ENCODE results near the gene ZNF668. TPM values are rescaled to one million over a fixed set of nuclear protein-coding genes. Genes with fewer than 3 reads are reported as not detected.
A peak's percentile ranks its signal among the peaks of the same experiment; 100 is the strongest.

The ZNF668 gene
- total RNA-seq (2014; rRNA removed; shearing (Covaris generic)) = 13.2 and 16.0 TPM in 2 replicates

DNA sequence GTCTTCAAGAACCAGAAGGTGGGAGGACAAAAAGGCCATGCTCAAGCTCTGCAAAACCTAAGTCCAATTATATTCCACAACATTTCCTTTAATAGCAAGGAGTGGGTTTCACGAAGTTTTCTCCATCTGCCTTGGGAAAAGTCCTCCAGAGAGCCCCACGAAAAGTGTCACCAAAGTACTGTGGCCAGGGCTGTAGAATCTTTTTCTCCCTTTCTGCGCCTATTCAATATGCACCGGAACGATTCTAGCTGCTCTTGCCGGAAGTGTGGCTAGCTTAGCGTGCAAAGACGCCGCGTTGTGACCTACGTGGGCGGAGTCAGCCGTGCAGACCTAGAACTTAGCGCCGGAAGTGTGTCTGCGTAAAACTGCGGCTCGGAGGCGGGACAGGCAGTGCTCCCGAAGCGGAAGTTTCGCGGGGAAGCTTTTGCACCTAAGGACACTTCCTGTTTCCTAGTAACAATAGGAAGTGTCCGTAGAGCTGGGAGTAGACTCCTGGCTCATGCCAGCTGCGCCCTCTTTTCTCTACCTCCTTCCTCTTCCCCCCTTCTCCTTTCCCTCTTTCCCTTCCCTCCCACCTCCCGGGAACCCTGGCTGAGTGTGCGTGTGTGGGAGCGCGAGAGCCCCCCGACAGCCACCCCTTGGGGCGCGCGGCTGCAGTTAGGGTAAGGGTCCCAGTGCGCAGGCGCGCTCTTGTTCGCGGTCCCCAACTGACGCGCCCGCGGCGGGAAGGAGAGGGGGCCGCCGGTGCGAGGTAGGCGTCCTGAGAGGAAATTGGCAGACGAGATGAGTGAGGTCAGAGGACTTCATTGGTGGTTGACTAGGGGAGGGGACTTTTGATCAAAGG is at the start of gene ZNF668, which contains the start of gene ZNF646:
ZNF668 (minus strand) TSS at position 271 of the 844 bp plus-strand sequence. CDS start 9,781 bp downstream, outside the sequence.
ZNF646 (plus strand) TSS at position 453 of the 844 bp plus-strand sequence. CDS start 1,903 bp downstream, outside the sequence.
- peak within 1 kb of the TSS; percentile 86 for H3K4me3 ChIP-seq
- H3K4me1 ChIP-seq (replicated peaks) = peaks cover 17% of the 10 kb centered on the region

DNA sequence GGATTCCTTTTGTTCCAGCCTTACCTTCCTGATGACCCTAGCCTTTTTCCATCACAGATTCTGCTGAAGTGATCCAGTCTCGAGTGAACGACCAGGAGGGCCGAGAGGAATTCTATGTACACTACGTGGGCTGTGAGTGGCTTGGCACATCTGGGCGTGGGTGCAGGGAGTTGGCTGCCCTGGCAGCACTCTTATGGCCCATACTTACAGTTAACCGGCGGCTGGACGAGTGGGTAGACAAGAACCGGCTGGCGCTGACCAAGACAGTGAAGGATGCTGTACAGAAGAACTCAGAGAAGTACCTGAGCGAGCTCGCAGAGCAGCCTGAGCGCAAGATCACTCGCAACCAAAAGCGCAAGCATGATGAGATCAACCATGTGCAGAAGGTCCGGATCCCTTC is 46.1 kb upstream of the ZNF668 start:
- DNase-seq (ENCODE audit: low read depth in 1 of 2, low spot score in 2 of 2) = no peak
- H3K27ac ChIP-seq = no peak overlapping the region
- H3K9me3 ChIP-seq (replicated peaks) = no peaks in the 10 kb centered on the region
- no peaks in the 10 kb centered on the region for H3K27me3 ChIP-seq (replicated peaks)
- no peak overlapping the region for H3K4me3 ChIP-seq
- peaks cover 51% of the 10 kb centered on the region for H3K36me3 ChIP-seq
- H3K4me1 ChIP-seq (replicated peaks) = peaks cover 10% of the 10 kb centered on the region

More for the DNA sequence above, at the start of gene ZNF668, which contains the start of gene ZNF646:
- Histone ChIP-seq H3K27ac (peak within 1 kb of the TSS; percentile 80), H3K9me3 (replicated peaks) (no peaks in the 10 kb centered on the region), H3K27me3 (replicated peaks) (no peaks in the 10 kb centered on the region), H3K36me3 (peaks cover 55% of the 10 kb centered on the region)
- DNase-seq (ENCODE audit: low read depth in 1 of 2, low spot score in 2 of 2) = peak; percentile 95 to 99

DNA sequence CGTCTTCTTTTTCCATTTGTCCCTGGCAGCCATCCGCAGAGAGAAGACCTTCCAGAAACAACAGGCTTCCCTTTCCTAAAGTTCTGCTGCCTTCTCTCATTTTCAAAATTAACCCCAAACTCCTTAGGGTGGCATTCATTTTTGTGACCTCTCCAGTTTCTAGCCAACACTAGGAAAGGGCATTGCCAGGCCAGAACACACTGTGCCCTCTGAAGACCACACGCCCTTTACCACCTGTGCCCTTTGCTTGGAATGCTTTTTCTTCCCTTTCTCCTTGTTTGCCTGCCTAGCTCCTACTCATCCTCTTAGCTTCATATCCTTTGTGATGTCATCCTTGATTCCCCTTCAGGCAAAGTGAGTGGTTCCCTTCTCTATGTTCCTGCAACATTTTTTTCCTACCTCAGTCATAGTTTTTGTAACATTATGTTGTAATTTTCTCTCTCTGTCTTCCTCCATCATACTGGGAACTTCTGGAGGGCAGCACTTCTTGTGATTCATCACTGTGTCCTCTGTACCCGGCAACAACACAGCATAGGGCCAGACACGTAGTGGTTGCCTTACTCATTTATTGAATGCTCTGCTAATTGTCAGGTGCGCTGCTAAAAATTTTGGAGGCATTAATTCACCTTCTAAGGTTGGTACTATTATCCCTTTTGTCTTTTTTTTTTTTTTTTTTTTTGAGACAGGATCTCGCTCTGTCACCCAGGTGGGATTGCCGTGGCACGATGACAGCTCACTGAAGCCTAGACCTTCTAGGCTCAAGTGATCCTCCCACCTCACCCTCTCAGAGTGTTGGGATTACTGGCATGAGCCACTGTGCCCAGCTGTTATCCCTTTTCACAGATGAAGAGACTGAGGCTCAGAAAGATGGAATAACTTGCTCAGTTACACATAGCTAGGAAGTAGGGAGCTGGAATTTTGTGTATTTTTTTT is 44.4 kb upstream of the ZNF668 start:
- no peak for DNase-seq (ENCODE audit: low read depth in 1 of 2, low spot score in 2 of 2)
- no peaks in the 10 kb centered on the region for H3K9me3 ChIP-seq (replicated peaks)
- no peaks in the 10 kb centered on the region for H3K27me3 ChIP-seq (replicated peaks)
- H3K4me1 ChIP-seq (replicated peaks) = peaks cover 10% of the 10 kb centered on the region
- peaks cover 45% of the 10 kb centered on the region for H3K36me3 ChIP-seq
- peak overlapping the region; percentile 36 for H3K27ac ChIP-seq
- H3K4me3 ChIP-seq = peak overlapping the region; percentile 84

DNA sequence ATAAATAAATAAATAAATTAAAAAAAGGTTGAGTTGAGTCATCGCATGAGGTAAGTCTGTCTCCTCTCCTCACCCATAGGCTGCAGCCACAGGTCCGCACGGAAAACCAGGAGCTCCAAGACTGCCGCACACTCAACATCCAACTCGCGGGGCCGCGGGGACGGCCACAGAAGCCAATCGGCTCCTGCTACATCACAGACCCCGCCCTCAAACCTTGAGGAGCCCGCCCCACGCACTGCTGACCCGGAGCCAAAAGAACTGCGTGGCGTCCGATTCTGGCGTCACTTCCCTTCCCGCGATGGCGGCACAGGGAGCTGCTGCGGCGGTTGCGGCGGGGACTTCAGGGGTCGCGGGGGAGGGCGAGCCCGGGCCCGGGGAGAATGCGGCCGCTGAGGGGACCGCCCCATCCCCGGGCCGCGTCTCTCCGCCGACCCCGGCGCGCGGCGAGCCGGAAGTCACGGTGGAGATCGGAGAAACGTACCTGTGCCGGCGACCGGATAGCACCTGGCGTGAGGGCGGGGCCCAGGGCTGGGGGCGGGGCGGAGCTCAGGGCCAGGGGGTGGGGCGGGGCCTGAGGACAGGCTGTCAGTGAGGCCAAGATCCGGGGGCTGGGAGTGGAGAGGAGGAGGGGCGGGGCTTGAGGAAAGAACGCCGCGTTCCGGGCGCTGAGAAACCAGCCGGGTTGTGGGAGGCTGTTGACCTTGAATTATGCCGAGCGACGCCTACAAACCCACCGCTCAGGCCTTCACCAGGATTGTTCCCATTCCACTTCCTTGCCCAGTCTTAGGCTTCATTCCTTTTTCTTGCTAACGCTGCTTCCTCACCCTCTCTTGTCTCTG is 43.6 kb upstream of the ZNF668 start, which contains the start of gene KAT8:
KAT8 (plus strand) TSS at position 281 of the 839 bp plus-strand sequence; CDS start at position 299, 18 bp downstream.
- DNase-seq (ENCODE audit: low read depth in 1 of 2, low spot score in 2 of 2) = peak; percentile 97 to 99
- peaks cover 10% of the 10 kb centered on the region for H3K4me1 ChIP-seq (replicated peaks)
- H3K36me3 ChIP-seq = peaks cover 45% of the 10 kb centered on the region
- H3K4me3 ChIP-seq = peak within 1 kb of the TSS; percentile 84
- H3K27ac ChIP-seq = peak within 1 kb of the TSS; percentile 78
- H3K27me3 ChIP-seq (replicated peaks) = no peaks in the 10 kb centered on the region
- H3K9me3 ChIP-seq (replicated peaks) = no peaks in the 10 kb centered on the region

DNA sequence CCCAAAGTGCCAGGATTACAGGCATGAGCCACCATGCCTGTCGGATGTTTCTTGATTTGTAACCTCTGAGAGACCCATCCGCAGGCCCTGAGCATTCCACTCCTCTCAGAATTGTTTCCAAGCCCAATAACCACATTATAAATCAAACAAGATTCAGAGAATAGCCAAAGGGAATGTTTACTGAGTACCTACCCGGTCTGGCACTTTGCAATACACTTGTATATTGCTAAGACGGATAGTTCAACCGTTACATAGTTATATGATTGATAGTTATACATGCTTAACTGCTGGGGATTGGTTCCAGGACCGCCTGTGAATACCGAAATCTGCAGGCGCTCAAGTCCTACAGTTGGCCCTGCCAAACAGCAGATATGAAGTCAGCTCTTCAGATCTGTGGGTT is 40.4 kb upstream of the ZNF668 start:
- peaks cover 47% of the 10 kb centered on the region for H3K36me3 ChIP-seq

DNA sequence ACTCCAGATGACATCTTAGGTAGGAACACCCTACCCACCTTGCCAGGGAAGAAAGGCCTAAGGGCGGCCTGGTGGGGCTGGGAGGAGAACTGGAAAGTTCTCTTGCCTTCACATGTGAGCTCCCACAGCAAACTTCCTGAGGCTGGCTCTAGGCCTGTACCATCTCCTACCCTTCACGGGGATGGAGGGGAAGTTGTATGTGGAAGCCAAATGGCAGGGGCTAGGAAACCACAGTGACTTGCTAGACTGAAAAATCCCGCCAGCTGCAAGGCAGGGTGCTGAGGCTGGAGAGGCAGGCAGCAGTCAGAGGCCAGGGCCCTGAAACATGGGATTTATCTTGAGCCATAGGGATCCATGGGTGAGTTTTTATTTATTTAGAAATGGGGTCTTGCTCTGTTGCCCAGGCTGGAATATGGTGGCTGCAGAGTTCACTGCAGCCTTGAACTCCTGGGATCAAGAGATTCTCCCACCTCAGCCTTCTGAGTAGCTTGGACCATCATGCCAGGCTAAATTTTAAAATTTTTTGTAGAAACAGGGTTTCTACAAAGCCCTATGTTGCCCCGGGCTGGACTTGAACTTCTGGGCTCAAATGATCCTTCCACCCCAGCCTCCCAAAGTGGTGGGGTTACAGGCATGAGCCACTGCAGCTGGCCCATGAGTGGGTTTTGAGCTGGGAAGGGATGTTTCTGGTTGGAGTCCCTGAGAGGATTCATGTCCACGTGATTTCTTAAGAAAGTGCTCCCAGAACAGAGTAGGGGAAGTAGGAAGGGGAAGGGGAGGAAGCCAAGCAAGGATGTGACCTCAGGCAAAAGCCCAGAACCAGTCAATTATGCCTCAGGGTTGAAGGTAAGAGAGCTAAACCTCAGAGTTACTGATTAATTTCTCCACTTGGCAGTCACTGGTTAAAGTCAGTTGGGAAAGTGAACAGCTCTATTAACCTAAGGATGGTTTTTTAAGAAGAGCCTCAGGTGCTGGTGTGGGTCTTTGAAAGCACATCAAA is 39.4 kb upstream of the ZNF668 start:
- Histone ChIP-seq H3K4me3 (no peak overlapping the region), H3K27me3 (replicated peaks) (no peaks in the 10 kb centered on the region), H3K27ac (no peak overlapping the region), H3K36me3 (peaks cover 51% of the 10 kb centered on the region), H3K9me3 (replicated peaks) (no peaks in the 10 kb centered on the region), H3K4me1 (replicated peaks) (peaks cover 16% of the 10 kb centered on the region)
- DNase-seq (ENCODE audit: low read depth in 1 of 2, low spot score in 2 of 2) = no peak

More for the DNA sequence above, 40.4 kb upstream of the ZNF668 start:
- Histone ChIP-seq H3K27me3 (replicated peaks) (no peaks in the 10 kb centered on the region), H3K4me1 (replicated peaks) (peaks cover 10% of the 10 kb centered on the region), H3K27ac (no peak overlapping the region), H3K9me3 (replicated peaks) (no peaks in the 10 kb centered on the region), H3K4me3 (no peak overlapping the region)
- DNase-seq (ENCODE audit: low read depth in 1 of 2, low spot score in 2 of 2) = no peak

DNA sequence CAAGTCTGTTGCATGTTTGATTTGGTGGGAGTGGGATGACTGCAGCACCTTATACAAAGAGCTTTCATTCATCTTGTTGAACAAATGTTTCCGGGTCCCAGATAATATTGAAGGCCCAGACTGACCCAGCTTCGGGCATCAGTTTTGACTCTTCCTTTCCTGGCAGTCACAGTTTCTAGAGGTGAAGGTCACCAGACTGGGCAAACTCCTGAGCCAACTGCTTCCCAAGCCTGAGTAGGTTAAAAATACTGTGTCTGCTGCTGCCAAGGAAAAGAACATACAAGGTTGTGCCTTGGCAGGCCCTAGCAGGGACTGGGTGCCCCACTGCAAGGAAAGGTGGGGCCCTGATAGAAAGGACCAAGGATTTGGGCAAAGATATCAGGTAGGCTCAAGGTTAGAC is 38.7 kb upstream of the ZNF668 start:
- H3K27ac ChIP-seq = no peak overlapping the region
- H3K27me3 ChIP-seq (replicated peaks) = no peaks in the 10 kb centered on the region
- H3K4me1 ChIP-seq (replicated peaks) = peaks cover 17% of the 10 kb centered on the region
- no peak overlapping the region for H3K4me3 ChIP-seq
- H3K36me3 ChIP-seq = peaks cover 54% of the 10 kb centered on the region
- no peak for DNase-seq (ENCODE audit: low read depth in 1 of 2, low spot score in 2 of 2)
- H3K9me3 ChIP-seq (replicated peaks) = no peaks in the 10 kb centered on the region

DNA sequence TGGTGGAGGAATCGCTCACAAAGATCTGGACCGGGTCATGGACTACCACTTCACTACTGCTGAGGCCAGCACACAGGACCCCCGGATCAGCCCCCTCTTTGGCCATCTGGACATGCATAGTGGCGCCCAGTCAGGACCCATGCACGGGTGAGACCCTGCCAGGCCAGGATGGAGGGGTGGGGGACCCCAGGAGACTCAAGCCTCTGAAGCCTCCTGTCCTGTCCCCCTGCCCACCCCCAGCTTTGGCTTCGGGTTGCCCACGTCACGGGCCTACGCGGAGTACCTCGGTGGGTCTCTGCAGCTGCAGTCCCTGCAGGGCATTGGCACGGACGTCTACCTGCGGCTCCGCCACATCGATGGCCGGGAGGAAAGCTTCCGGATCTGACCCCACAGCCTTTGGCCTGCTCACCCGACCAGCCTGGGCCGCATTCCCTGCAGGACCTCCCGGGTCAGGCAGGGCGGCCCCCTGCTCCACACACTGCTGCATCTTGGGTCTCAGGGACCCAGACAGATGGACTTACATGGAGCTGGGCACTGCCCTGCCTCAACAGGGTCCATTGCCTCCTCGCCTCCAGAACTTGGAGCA is 37.9 kb upstream of the ZNF668 start:
- peaks cover 17% of the 10 kb centered on the region for H3K4me1 ChIP-seq (replicated peaks)
- peaks cover 54% of the 10 kb centered on the region for H3K36me3 ChIP-seq
- H3K4me3 ChIP-seq = no peak overlapping the region
- no peaks in the 10 kb centered on the region for H3K27me3 ChIP-seq (replicated peaks)
- no peaks in the 10 kb centered on the region for H3K9me3 ChIP-seq (replicated peaks)
- no peak overlapping the region for H3K27ac ChIP-seq
- DNase-seq (ENCODE audit: low read depth in 1 of 2, low spot score in 2 of 2) = no peak

DNA sequence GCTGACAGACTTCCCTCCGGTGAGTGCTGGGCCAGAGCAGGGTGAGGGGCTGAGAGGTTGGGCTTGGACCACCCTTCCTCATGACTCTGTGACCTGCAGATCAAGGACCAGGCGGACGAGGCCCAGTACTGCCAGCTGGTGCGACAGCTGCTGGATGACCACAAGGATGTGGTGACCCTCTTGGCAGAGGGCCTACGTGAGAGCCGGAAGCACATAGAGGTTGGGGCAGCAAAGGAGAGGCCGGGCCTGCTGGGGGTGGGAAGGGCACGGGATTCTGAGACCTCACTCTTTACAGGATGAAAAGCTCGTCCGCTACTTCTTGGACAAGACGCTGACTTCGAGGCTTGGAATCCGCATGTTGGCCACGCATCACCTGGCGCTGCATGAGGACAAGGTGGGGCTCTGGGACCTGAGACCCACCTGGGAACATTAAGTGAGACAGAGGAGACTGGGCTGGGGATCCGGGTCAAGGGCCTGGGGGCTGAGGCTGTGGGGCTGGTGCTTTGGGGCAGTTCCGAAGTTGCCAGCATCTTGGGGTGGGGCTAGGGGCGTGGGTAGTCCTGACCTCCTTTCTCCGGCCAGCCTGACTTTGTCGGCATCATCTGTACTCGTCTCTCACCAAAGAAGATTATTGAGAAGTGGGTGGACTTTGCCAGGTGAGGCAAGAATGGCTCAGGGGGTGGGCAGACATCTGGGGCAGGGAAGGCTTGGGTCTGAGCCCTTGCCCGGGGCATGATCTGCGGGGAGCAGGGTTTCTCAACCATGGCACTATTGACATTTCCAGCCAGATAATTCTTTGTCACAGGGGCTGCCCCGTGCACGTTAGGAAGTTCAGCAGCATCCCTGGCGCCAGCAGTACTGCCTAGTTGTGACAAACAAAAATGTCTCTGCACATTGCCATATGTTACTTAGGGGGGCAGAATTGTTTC is 36.3 kb upstream of the ZNF668 start:
- Histone ChIP-seq H3K27me3 (replicated peaks) (no peaks in the 10 kb centered on the region), H3K27ac (no peak overlapping the region), H3K4me1 (replicated peaks) (peaks cover 19% of the 10 kb centered on the region), H3K9me3 (replicated peaks) (no peaks in the 10 kb centered on the region), H3K36me3 (peaks cover 51% of the 10 kb centered on the region), H3K4me3 (no peak overlapping the region)
- DNase-seq (ENCODE audit: low read depth in 1 of 2, low spot score in 2 of 2) = no peak

DNA sequence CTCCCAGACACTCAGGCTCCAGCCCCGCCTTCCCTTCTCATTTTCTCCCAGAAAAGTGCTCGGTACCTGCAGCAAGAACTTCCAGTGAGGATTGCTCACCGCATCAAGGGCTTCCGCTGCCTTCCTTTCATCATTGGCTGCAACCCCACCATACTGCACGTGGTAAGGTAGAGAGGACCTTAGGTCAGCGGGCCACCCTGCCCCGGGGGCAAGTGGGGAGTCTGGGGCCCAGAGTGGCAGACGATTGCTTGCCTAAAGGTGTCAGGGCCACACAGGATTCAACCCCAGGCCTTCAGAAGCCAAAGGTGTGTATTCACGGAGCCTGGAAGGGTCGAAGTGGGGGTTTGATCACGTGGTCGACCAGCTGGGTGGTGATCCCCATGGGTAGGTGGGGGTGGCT is 35.6 kb upstream of the ZNF668 start:
- no peak overlapping the region for H3K27ac ChIP-seq
- H3K36me3 ChIP-seq = peaks cover 51% of the 10 kb centered on the region
- peak overlapping the region; percentile 98 for H3K4me3 ChIP-seq
- no peaks in the 10 kb centered on the region for H3K27me3 ChIP-seq (replicated peaks)
- no peak for DNase-seq (ENCODE audit: low read depth in 1 of 2, low spot score in 2 of 2)
- no peaks in the 10 kb centered on the region for H3K9me3 ChIP-seq (replicated peaks)
- peaks cover 19% of the 10 kb centered on the region for H3K4me1 ChIP-seq (replicated peaks)
